ENCODE measurements around the gene CCDC179.

- TF ChIP-seq CTCF (IDR thresholded peaks at IDR 0.05) (no peak), POLR2A (IDR thresholded peaks at IDR 0.05) (no peak), POLR2AphosphoS5 (IDR thresholded peaks at IDR 0.05) (no peak)
Observed at GRCh38 chr11:22798901-22799300, 61.4 kb downstream of the CCDC179 start.
